Endodermal cell (in vitro differentiated cells): ENCODE measurements around the gene CCS. TPM values are rescaled to one million over a fixed set of nuclear protein-coding genes. Genes with fewer than 3 reads are reported as not detected.

Experiments used
- DNase-seq: peaks from one replicate; pipeline ENCODE4 v3.0.0-alpha.2; 2017
- H3K27ac ChIP-seq: 2 replicates; pipeline ENCODE4 v1.5.1; 2013; ENCODE audit warnings: mild to moderate bottlenecking, low read depth, low read length, moderate library complexity
- H3K27me3 ChIP-seq: 2 replicates; pipeline ENCODE4 v1.6.1; 2013; ENCODE audit warnings: mild to moderate bottlenecking, low read length, moderate library complexity; ENCODE audit not compliant: insufficient read depth, control insufficient read depth, poor library complexity, severe bottlenecking
- H3K36me3 ChIP-seq: 2 replicates; pipeline ENCODE4 v1.7.0; 2013; ENCODE audit warnings: mild to moderate bottlenecking, low read length, moderate library complexity; ENCODE audit not compliant: control insufficient read depth, insufficient read depth
- H3K4me1 ChIP-seq: one replicate; pipeline ENCODE4 v1.7.0; 2013; ENCODE audit warnings: low read length; ENCODE audit not compliant: control insufficient read depth, insufficient read depth
- H3K4me3 ChIP-seq: 2 replicates; pipeline ENCODE4 v1.5.1; 2013; ENCODE audit warnings: mild to moderate bottlenecking, low read length, moderate library complexity
- H3K9ac ChIP-seq: 2 replicates; pipeline ENCODE4 v1.6.1; 2013; ENCODE audit warnings: mild to moderate bottlenecking, low read length, moderate library complexity; ENCODE audit not compliant: poor library complexity, severe bottlenecking; ENCODE audit errors: extremely low read depth
- H3K9me3 ChIP-seq: 2 replicates; pipeline ENCODE4 v1.6.1; 2013; ENCODE audit warnings: mild to moderate bottlenecking, low read length, moderate library complexity; ENCODE audit not compliant: control insufficient read depth
- H3K27ac Mint-ChIP-seq: 2 replicates; pipeline ENCODE4 v1.8.0; 2020; ENCODE audit warnings: mixed read lengths
- H3K27me3 Mint-ChIP-seq: 2 replicates; pipeline ENCODE4 v1.8.0; 2021; ENCODE audit warnings: mild to moderate bottlenecking, mixed read lengths; ENCODE audit not compliant: insufficient read depth
- H3K36me3 Mint-ChIP-seq: 2 replicates; pipeline ENCODE4 v1.8.0; 2020; ENCODE audit warnings: low read depth, mixed read lengths
- H3K4me1 Mint-ChIP-seq: 2 replicates; pipeline ENCODE4 v1.8.0; 2020; ENCODE audit warnings: mixed read lengths
- H3K4me3 Mint-ChIP-seq: 2 replicates; pipeline ENCODE4 v1.8.0; 2020; ENCODE audit warnings: mild to moderate bottlenecking, moderate library complexity, mixed read lengths
- H3K9me3 Mint-ChIP-seq: 2 replicates; pipeline ENCODE4 v1.8.0; 2020; ENCODE audit warnings: mild to moderate bottlenecking, mixed read lengths
- WGBS, 2 experiments: methylation state at CpG; one replicate each; pipeline versions ENCODE4 v1.1.5 to v1.1.7; 2013; ENCODE audit warnings: missing lambda C conversion rate in 2 of 2, mixed read lengths in 1 of 2; ENCODE audit not compliant: insufficient coverage in 1 of 2, insufficient read length in 1 of 2; 5-methylcytosine and 5-hydroxymethylcytosine counted together
- total RNA-seq, 2 donors: library from RNA; stranded (reverse); fragmentation: NEBNext Ultra II Directional in 1 of 2; extraction: Animal tissue kit (Norgen Biotek cat#: 25700) in 1 of 2; gene quantifications; 2 replicates in 1 of 2; 3 replicates in 1 of 2; pipeline ENCODE4 v1.2.1, GENCODE V29; 2021
- TF ChIP-seq, protein P1 (sequence below): fragments of 200-600 bp; sonication (generic); conservative IDR thresholded peaks from 2 replicates; pipeline ENCODE4 v1.5.0; 2021; ENCODE audit warnings: antibody characterized with exemption, mild to moderate bottlenecking

Gene CCS
- total RNA-seq, 2 donors from 2014 or later, result 62.9 to 64.7 TPM

DNA sequence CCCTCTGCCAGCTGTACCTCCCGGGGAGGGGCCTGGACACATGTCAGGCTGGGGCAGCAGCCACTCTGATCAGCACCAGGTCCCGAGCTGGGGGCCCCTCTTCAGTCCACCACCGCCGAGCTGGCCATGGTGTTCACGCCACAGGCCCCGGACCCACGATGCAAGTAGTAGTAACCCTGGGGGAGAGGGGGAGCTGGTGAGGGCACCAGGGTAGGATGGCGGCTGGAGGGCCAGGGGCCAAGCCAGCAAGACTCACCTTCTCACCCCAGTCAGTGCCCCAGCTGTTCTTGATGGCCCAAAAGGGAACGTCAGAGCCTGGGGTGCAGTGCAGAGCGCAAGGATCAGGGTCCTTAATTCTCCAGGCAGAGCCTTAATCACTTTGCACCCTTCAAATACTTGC is 29.2 kb upstream of the CCS start:
- no peak for DNase-seq
- Histone ChIP-seq H3K36me3 (no peaks in the 10 kb centered on the region), H3K9me3 (peaks cover 2% of the 10 kb centered on the region), H3K9ac (no peak overlapping the region), H3K4me3 (no peak overlapping the region), H3K4me1 (no peaks in the 10 kb centered on the region), H3K27me3 (no peaks in the 10 kb centered on the region), H3K27ac (no peak overlapping the region)
- Mint-ChIP-seq H3K4me3 (no peak overlapping the region), H3K4me1 (no peaks in the 10 kb centered on the region), H3K36me3 (no peaks in the 10 kb centered on the region), H3K27ac (no peak overlapping the region), H3K27me3 (peaks cover 9% of the 10 kb centered on the region), H3K9me3 (peaks cover 3% of the 10 kb centered on the region)
- TF ChIP-seq, protein P1, sequence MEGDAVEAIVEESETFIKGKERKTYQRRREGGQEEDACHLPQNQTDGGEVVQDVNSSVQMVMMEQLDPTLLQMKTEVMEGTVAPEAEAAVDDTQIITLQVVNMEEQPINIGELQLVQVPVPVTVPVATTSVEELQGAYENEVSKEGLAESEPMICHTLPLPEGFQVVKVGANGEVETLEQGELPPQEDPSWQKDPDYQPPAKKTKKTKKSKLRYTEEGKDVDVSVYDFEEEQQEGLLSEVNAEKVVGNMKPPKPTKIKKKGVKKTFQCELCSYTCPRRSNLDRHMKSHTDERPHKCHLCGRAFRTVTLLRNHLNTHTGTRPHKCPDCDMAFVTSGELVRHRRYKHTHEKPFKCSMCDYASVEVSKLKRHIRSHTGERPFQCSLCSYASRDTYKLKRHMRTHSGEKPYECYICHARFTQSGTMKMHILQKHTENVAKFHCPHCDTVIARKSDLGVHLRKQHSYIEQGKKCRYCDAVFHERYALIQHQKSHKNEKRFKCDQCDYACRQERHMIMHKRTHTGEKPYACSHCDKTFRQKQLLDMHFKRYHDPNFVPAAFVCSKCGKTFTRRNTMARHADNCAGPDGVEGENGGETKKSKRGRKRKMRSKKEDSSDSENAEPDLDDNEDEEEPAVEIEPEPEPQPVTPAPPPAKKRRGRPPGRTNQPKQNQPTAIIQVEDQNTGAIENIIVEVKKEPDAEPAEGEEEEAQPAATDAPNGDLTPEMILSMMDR, result no peak
- WGBS, 2 experiments, result 92 to 100% methylated on average over 2 to 10 of the region's 10 CpGs

DNA sequence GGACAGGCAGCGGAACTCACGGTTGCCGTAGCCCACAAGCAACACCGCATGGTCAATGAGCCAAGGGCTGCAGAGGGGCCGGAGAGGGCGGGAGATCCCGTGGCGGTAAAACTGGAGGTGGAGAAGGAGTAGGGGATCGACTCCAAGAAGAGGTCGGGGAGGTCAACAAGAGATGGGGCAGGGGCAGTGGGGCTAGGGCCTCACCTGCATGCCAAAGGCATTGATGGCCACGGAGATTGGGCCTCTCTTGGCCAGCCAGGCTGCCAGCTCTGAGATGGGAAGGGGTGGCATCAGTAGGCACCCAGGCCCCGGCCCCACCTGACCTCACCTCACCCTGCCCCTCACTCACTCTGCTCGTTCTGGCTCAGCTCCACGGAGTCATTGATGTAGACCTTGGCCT is 28.4 kb upstream of the CCS start:
- H3K4me1 Mint-ChIP-seq, result no peaks in the 10 kb centered on the region
- Histone ChIP-seq H3K9ac (no peak overlapping the region), H3K27me3 (no peaks in the 10 kb centered on the region), H3K4me1 (no peaks in the 10 kb centered on the region), H3K9me3 (peaks cover 7% of the 10 kb centered on the region), H3K4me3 (no peak overlapping the region), H3K27ac (no peak overlapping the region), H3K36me3 (no peaks in the 10 kb centered on the region)
- peaks cover 3% of the 10 kb centered on the region for H3K9me3 Mint-ChIP-seq
- H3K4me3 Mint-ChIP-seq, result no peak overlapping the region
- no peak for DNase-seq
- H3K27me3 Mint-ChIP-seq, result peaks cover 6% of the 10 kb centered on the region
- TF ChIP-seq, protein P1, result no peak
- WGBS, 2 experiments, result 88 to 95% methylated on average over 11 to 14 of the region's 14 CpGs
- no peaks in the 10 kb centered on the region for H3K36me3 Mint-ChIP-seq
- no peak overlapping the region for H3K27ac Mint-ChIP-seq

DNA sequence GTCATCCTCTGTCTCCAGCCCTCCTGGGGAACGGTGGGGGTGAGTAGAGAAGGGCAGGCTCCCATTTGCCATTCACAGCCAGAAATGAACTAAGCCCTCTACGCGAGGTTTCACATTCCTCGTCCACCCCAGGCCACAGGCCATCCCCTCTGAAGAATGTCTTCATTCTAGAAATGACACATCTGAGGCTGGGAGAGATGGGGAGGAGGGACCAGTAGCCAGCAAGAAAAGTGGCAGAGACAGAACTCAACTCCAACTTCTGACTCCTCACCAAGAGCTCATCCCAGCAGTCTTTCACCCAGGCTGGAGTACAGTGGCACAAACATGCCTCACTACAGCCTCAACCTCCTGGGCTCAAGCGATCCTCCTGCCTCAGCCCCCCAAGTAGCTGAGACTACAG is 28.0 kb upstream of the CCS start:
- Histone ChIP-seq H3K4me1 (no peaks in the 10 kb centered on the region), H3K27ac (no peak overlapping the region), H3K27me3 (no peaks in the 10 kb centered on the region), H3K36me3 (no peaks in the 10 kb centered on the region), H3K4me3 (no peak overlapping the region), H3K9me3 (peaks cover 7% of the 10 kb centered on the region), H3K9ac (no peak overlapping the region)
- Mint-ChIP-seq H3K9me3 (peaks cover 3% of the 10 kb centered on the region), H3K27me3 (peaks cover 6% of the 10 kb centered on the region), H3K27ac (no peak overlapping the region), H3K36me3 (no peaks in the 10 kb centered on the region), H3K4me3 (no peak overlapping the region), H3K4me1 (peaks cover 3% of the 10 kb centered on the region)
- TF ChIP-seq, protein P1, result no peak
- no peak for DNase-seq
- 96 to 100% methylated on average over 2 to 5 of the region's 5 CpGs for WGBS, 2 experiments
